ENCODE results near the gene KLHL26. TPM values are rescaled to one million over a fixed set of nuclear protein-coding genes. Genes with fewer than 3 reads are reported as not detected.
A peak's percentile ranks its signal among the peaks of the same experiment; 100 is the strongest.

KLHL26 gene
- total and polyA plus RNA-seq, 9 of the 15 experiments (the other 6 are each of a cell fraction or from before 2014, with no cell fraction given) = 0.13 to 13.3 (median 1.4) TPM

GRCh38 chr19:18700501-18701249, 63.8 kb downstream of the KLHL26 start (continued):
- no peak for TF ChIP-seq ZBTB11 (CRISPR knock-in tag; IDR thresholded peaks at IDR 0.05)
- TF ChIP-seq PBX2 (CRISPR knock-in tag; IDR thresholded peaks at IDR 0.05; ENCODE audit: low read depth) = peak; percentile 65
- peak; percentile 97 for TF ChIP-seq PBX2 (tag; conservative IDR thresholded peaks at IDR 0.05; ENCODE audit: low read depth)
- no peak for TF ChIP-seq ZNF408 (CRISPR knock-in tag; IDR thresholded peaks at IDR 0.05; ENCODE audit: low read depth)
- no peak for TF ChIP-seq ARID2 (IDR thresholded peaks at IDR 0.05)
- TF ChIP-seq SMAD3 (CRISPR knock-in tag; conservative IDR thresholded peaks at IDR 0.05) = no peak
- TF ChIP-seq TEAD1 (CRISPR knock-in tag; IDR thresholded peaks at IDR 0.05) = peak in 1 of 2 experiments; percentile 24; a peak in 1 of 4 replicates
- TF ChIP-seq ZNF449 (CRISPR knock-in tag; IDR thresholded peaks at IDR 0.05) = no peak
- TF ChIP-seq RBBP5 (IDR thresholded peaks at IDR 0.05; ENCODE audit: borderline replicate concordance, insufficient read depth, low read length, poor library complexity, severe bottlenecking) = no peak
- TF ChIP-seq ZNF134 (CRISPR knock-in tag; conservative IDR thresholded peaks at IDR 0.05) = no peak
- no peak for TF ChIP-seq PHF8 (IDR thresholded peaks at IDR 0.05; ENCODE audit: borderline replicate concordance, low read length)
- TF ChIP-seq HMGXB4 (CRISPR knock-in tag; IDR thresholded peaks at IDR 0.05) = no peak
- no peak for TF ChIP-seq HSF4 (CRISPR knock-in tag; IDR thresholded peaks at IDR 0.05; ENCODE audit: borderline replicate concordance)
- peak; percentile 47; the same call in 1 of the 2 replicates for TF ChIP-seq MYC (IDR thresholded peaks at IDR 0.05; ENCODE audit: low read depth, low read length)
- TF ChIP-seq MYC (CRISPR knock-in tag; IDR thresholded peaks at IDR 0.05; ENCODE audit: borderline replicate concordance, low read depth) = no peak
